ENCODE measurements around the gene DNAH2.

DNA sequence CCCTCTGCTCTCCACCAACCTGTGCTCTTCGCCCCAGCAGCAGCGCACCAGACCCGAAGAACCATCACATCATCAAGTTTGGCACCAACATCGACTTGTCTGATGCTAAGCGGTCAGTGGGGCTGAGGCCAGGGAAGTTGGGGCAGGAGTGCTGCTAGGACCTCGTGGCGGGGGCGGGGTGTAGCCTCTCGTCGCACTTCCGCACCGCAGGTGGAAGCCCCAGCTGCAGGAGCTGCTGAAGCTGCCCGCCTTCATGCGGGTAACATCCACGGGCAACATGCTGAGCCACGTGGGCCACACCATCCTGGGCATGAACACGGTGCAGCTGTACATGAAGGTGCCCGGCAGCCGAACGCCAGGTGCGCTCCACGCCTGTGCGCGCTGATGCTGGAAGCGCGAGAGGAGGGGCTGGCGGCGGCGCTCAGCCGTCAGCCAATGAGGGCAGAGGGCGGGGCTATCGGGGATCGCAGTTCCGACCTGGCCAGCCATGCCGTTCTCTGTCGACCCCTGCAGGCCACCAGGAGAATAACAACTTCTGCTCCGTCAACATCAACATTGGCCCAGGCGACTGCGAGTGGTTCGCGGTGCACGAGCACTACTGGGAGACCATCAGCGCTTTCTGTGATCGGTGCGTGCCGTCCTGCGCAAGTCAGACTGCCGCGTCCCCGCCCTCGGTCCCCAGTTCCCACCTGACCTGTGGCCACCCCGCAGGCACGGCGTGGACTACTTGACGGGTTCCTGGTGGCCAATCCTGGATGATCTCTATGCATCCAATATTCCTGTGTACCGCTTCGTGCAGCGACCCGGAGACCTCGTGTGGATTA is 134.1 kb downstream of the DNAH2 start:
- TF ChIP-seq SUZ12 (IDR thresholded peaks at IDR 0.05) (no peak), L3MBTL2 (conservative IDR thresholded peaks at IDR 0.05) (0 out of 2 replicates have a peak, but pooled peaks have one; percentile 6), FOXM1 (IDR thresholded peaks at IDR 0.05; ENCODE audit: borderline replicate concordance) (no peak), FOXA1 (IDR thresholded peaks at IDR 0.05) (no peak), HDGF (IDR thresholded peaks at IDR 0.05; ENCODE audit: borderline replicate concordance) (no peak; the same call in 1 of the 2 replicates), SP1 (IDR thresholded peaks at IDR 0.05) (no peak), PKNOX1 (IDR thresholded peaks at IDR 0.05) (no peak), BHLHE40 (IDR thresholded peaks at IDR 0.05; ENCODE audit: borderline replicate concordance) (no peak), ZNF384 (IDR thresholded peaks at IDR 0.05) (no peak), ELF4 (IDR thresholded peaks at IDR 0.05) (no peak)

Measured in HEK293T (cell line).